A549 (cell line): ENCODE data around the gene ERCC8.

ENCODE experiments used
- MAFK ChIP-seq: fragments of 450-650 bp; IDR thresholded peaks from 2 replicates; pipeline ENCODE4 v1.6.1; 2014; ENCODE audit not compliant: partially characterized antibody
- TF ChIP-seq, protein P1 (sequence below): fragments of >200 bp; sonication (Bioruptor Twin); formaldehyde crosslinking; IDR thresholded peaks from 3 replicates; pipeline ENCODE4 v1.5.1; 2016

DNA sequence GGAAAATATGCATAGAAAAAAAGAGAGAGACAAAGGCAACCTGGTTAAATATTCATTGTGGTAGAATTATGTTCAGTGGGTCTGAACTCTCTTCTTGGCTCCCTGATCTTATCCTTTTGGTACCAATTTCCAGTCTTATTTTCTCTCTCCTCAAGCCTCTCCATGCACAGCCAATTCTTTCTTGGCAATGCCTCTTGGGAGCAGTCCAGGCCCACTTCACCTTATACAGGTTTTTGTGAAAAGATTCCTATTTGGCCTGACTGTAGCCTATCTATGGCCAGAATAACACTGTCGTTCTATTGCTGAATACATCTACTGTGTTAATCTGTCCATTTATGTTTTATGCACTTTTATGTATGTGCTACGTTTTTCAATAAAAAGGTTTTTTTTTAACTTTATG lies 103.5 kb downstream of the ERCC8 start:
- TF ChIP-seq, protein P1, sequence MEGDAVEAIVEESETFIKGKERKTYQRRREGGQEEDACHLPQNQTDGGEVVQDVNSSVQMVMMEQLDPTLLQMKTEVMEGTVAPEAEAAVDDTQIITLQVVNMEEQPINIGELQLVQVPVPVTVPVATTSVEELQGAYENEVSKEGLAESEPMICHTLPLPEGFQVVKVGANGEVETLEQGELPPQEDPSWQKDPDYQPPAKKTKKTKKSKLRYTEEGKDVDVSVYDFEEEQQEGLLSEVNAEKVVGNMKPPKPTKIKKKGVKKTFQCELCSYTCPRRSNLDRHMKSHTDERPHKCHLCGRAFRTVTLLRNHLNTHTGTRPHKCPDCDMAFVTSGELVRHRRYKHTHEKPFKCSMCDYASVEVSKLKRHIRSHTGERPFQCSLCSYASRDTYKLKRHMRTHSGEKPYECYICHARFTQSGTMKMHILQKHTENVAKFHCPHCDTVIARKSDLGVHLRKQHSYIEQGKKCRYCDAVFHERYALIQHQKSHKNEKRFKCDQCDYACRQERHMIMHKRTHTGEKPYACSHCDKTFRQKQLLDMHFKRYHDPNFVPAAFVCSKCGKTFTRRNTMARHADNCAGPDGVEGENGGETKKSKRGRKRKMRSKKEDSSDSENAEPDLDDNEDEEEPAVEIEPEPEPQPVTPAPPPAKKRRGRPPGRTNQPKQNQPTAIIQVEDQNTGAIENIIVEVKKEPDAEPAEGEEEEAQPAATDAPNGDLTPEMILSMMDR, result no peak
- no peak for TF ChIP-seq MAFK
